HCT116 (cell line): ENCODE measurements around the gene THBS1. TPM values are rescaled to one million over a fixed set of nuclear protein-coding genes. Genes with fewer than 3 reads are reported as not detected.

Source experiments
- ATAC-seq: fragments of 200-7000 bp; cut with Tn5 transposase; 2 replicates; pipeline ENCODE4 v1.9.1; 2020; ENCODE audit warnings: mild to moderate bottlenecking, moderate library complexity
- BruUV-seq: library from RNA; stranded (reverse); fragments of 400-500 nt; replicated peaks from 2 replicates; lab custom pipeline; 2021; lab: Mats Ljungman, UMichigan
- CTCF ChIA-PET: fragments of 300-600 bp; sonication (Branson Sonifier 250); formaldehyde crosslinking; loops from one replicate; lab custom pipeline; 2021; ENCODE audit warnings: antibody characterized with exemption; lab: Charles Lee
- POLR2A ChIA-PET: fragments of 300-600, 350-600 bp; sonication (Branson Sonifier 250); formaldehyde crosslinking; loops from one replicate; lab custom pipeline; 2021; ENCODE audit warnings: antibody characterized with exemption; lab: Charles Lee
- RAD21 ChIA-PET, 2 experiments: fragments of 300-600 bp; sonication (Branson Sonifier 250); formaldehyde crosslinking; loops; one replicate each; lab custom pipeline; 2023; ENCODE audit warnings: low total read pairs in 2 of 2; ENCODE audit not compliant: uncharacterized antibody in 2 of 2, unreplicated experiment in 2 of 2, low non-redundant PET in 1 of 2; lab: Charles Lee
- DNase-seq: peaks from one replicate; pipeline ENCODE4 v3.0.0-alpha.2; 2010; ENCODE audit warnings: low read depth, low spot score
- H2AFZ ChIP-seq: fragments of 200-600 bp; shearing (Covaris generic), sonication (generic); 2 replicates; pipeline ENCODE4 v1.6.1; 2017; ENCODE audit warnings: low read depth, mixed run types, mixed read lengths, antibody characterized with exemption, low read length; ENCODE audit not compliant: poor library complexity, severe bottlenecking
- H3K27ac ChIP-seq: 2 replicates; pipeline ENCODE4 v1.5.1; 2012; ENCODE audit warnings: low read depth, low read length
- H3K27me3 ChIP-seq: fragments of 200-600 bp; sonication (generic); 2 replicates; pipeline ENCODE4 v1.6.1; 2016; ENCODE audit warnings: mixed run types, low read length, mixed read lengths; ENCODE audit not compliant: insufficient read depth
- H3K36me3 ChIP-seq, 2 experiments: fragments of 200-500 bp in 1 of 2; fragments of 200-600 bp in 1 of 2; sonication (Bioruptor generic) in 1 of 2; sonication (generic) in 1 of 2; 2 replicates each; pipeline versions ENCODE4 v1.5.1 to v1.6.1; 2014 to 2016; ENCODE audit warnings: low read length in 2 of 2, inconsistent platforms in 1 of 2, mixed read lengths in 1 of 2, mixed run types in 1 of 2; ENCODE audit not compliant: insufficient read depth in 2 of 2, control insufficient read depth in 1 of 2
- H3K4me1 ChIP-seq, 2 experiments: fragments of 200-600 bp in 1 of 2; sonication (generic) in 1 of 2; 2 replicates each; pipeline versions ENCODE4 v1.5.1 to v1.6.1; 2012 to 2017; ENCODE audit warnings: low read length in 2 of 2, inconsistent platforms in 1 of 2, mild to moderate bottlenecking in 1 of 2, mixed read lengths in 1 of 2, mixed run types in 1 of 2, moderate library complexity in 1 of 2; ENCODE audit not compliant: insufficient read depth in 2 of 2, control insufficient read depth in 1 of 2
- H3K4me2 ChIP-seq: fragments of 200-600 bp; sonication (generic); 2 replicates; pipeline ENCODE4 v1.6.1; 2017; ENCODE audit warnings: mixed run types, low read length, mixed read lengths
- H3K4me3 ChIP-seq, 2 experiments: fragments of 200-600 bp in 1 of 2; sonication (generic) in 1 of 2; replicated peaks in 1 of 2; 2 replicates each; pipeline ENCODE4 v1.5.1; 2011 to 2016; ENCODE audit warnings: low read length in 2 of 2, control low read depth in 1 of 2, low read depth in 1 of 2, mild to moderate bottlenecking in 1 of 2, mixed read lengths in 1 of 2, mixed run types in 1 of 2
- H3K79me2 ChIP-seq: fragments of 200-600 bp; sonication (generic); 2 replicates; pipeline ENCODE4 v1.6.1; 2017; ENCODE audit warnings: mild to moderate bottlenecking, mixed run types, low read length, moderate library complexity, mixed read lengths; ENCODE audit not compliant: insufficient read depth
- H3K9ac ChIP-seq: fragments of 200-600 bp; sonication (generic); 2 replicates; pipeline ENCODE4 v1.6.1; 2016; ENCODE audit warnings: low read length, mixed read lengths
- H3K9me2 ChIP-seq: fragments of 200-600 bp; sonication (generic), shearing (Covaris generic); 2 replicates; pipeline ENCODE4 v1.6.1; 2017; ENCODE audit warnings: mixed run types, mild to moderate bottlenecking, moderate library complexity; ENCODE audit not compliant: insufficient read depth
- H3K9me3 ChIP-seq, 2 experiments: fragments of 200-500 bp in 1 of 2; fragments of 200-600 bp in 1 of 2; sonication (Bioruptor generic) in 1 of 2; sonication (generic) in 1 of 2; 2 replicates each; pipeline ENCODE4 v1.6.1; 2014 to 2017; ENCODE audit warnings: low read length in 2 of 2, mixed read lengths in 2 of 2, inconsistent platforms in 1 of 2, low read depth in 1 of 2, mild to moderate bottlenecking in 1 of 2, mixed run types in 1 of 2, moderate library complexity in 1 of 2; ENCODE audit not compliant: control insufficient read depth in 1 of 2, insufficient read depth in 1 of 2
- H4K20me1 ChIP-seq: fragments of 200-600 bp; sonication (generic), shearing (Covaris generic); 2 replicates; pipeline ENCODE4 v1.6.1; 2017; ENCODE audit warnings: mixed run types, mild to moderate bottlenecking, moderate library complexity; ENCODE audit not compliant: insufficient read depth
- CBX3 ChIP-seq: IDR thresholded peaks from 2 replicates; pipeline ENCODE4 v1.6.1; 2012; ENCODE audit warnings: low read depth
- EGR1 ChIP-seq: IDR thresholded peaks from 2 replicates; pipeline ENCODE4 v1.6.1; 2012; ENCODE audit warnings: low read depth
- ELF1 ChIP-seq: IDR thresholded peaks from 2 replicates; pipeline ENCODE4 v1.6.1; 2012; ENCODE audit warnings: low read depth, borderline replicate concordance
- EZH2phosphoT487 ChIP-seq: fragments of 200-600 bp; IDR thresholded peaks from 2 replicates; pipeline ENCODE4 v1.6.1; 2018; ENCODE audit warnings: antibody characterized with exemption, borderline replicate concordance
- SP1 ChIP-seq: IDR thresholded peaks from 2 replicates; pipeline ENCODE4 v1.6.1; 2012; ENCODE audit warnings: low read depth
- intact Hi-C: fragments of 100-400 bp; cut with micrococcal nuclease; formaldehyde crosslinking; loops from 2 replicates; pipeline ENCODE4 v1.10.0; 2022
- total RNA-seq: library from RNA; stranded (reverse); gene quantifications from one replicate; pipeline ENCODE4 v1.2.1, GENCODE V29; 2021; ENCODE audit not compliant: unreplicated experiment
- TF ChIP-seq, protein P1 (sequence below): IDR thresholded peaks from 2 replicates; pipeline ENCODE4 v1.6.1; 2012; ENCODE audit warnings: low read depth
- TF ChIP-seq, protein P2 (sequence below): IDR thresholded peaks from 2 replicates; pipeline ENCODE4 v1.6.1; 2012
- TF ChIP-seq, protein P3 (sequence below): IDR thresholded peaks from 2 replicates; pipeline ENCODE4 v1.6.1; 2011; ENCODE audit warnings: mild to moderate bottlenecking, low read length, moderate library complexity; ENCODE audit not compliant: insufficient replicate concordance; ENCODE audit errors: extremely low read depth

THBS1 gene
- total RNA-seq, 1 experiment from 2014 or later, result 6.3 TPM

DNA sequence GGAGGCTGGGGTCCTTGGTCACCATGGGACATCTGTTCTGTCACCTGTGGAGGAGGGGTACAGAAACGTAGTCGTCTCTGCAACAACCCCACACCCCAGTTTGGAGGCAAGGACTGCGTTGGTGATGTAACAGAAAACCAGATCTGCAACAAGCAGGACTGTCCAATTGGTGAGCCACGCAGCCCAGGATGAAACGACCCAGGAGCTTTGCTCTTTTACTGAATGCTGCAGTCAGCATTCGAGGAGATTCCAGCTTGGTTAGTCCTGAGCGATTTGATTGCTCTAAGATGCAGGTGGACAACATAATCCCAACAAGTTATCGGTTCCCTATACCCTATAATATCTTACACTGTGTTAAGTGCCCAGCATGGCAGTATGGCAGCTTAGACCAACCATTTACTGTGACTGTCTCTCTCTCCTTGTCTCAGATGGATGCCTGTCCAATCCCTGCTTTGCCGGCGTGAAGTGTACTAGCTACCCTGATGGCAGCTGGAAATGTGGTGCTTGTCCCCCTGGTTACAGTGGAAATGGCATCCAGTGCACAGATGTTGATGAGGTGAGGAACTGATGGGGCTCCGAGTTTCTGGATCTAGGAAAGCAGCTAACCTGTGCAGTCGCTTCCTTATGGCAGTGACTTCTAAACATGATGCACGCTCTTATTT, 7.8 kb downstream of the THBS1 start:
- POLR2A ChIA-PET, result interaction anchor here (1.4 kb wide), 1 partner anchor 8 kb away, joined by 4 read pairs; the partner anchor contains the start of gene THBS1
- H2AFZ ChIP-seq, result no peak overlapping the region
- no peak for TF ChIP-seq EGR1
- no peak for TF ChIP-seq SP1
- TF ChIP-seq, protein P1, sequence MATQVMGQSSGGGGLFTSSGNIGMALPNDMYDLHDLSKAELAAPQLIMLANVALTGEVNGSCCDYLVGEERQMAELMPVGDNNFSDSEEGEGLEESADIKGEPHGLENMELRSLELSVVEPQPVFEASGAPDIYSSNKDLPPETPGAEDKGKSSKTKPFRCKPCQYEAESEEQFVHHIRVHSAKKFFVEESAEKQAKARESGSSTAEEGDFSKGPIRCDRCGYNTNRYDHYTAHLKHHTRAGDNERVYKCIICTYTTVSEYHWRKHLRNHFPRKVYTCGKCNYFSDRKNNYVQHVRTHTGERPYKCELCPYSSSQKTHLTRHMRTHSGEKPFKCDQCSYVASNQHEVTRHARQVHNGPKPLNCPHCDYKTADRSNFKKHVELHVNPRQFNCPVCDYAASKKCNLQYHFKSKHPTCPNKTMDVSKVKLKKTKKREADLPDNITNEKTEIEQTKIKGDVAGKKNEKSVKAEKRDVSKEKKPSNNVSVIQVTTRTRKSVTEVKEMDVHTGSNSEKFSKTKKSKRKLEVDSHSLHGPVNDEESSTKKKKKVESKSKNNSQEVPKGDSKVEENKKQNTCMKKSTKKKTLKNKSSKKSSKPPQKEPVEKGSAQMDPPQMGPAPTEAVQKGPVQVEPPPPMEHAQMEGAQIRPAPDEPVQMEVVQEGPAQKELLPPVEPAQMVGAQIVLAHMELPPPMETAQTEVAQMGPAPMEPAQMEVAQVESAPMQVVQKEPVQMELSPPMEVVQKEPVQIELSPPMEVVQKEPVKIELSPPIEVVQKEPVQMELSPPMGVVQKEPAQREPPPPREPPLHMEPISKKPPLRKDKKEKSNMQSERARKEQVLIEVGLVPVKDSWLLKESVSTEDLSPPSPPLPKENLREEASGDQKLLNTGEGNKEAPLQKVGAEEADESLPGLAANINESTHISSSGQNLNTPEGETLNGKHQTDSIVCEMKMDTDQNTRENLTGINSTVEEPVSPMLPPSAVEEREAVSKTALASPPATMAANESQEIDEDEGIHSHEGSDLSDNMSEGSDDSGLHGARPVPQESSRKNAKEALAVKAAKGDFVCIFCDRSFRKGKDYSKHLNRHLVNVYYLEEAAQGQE, result no peak
- TF ChIP-seq CBX3, result no peak
- no peak for TF ChIP-seq ELF1
- TF ChIP-seq, protein P2, sequence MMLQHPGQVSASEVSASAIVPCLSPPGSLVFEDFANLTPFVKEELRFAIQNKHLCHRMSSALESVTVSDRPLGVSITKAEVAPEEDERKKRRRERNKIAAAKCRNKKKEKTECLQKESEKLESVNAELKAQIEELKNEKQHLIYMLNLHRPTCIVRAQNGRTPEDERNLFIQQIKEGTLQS, result no peak
- TF ChIP-seq EZH2phosphoT487, result no peak
- TF ChIP-seq, protein P3, sequence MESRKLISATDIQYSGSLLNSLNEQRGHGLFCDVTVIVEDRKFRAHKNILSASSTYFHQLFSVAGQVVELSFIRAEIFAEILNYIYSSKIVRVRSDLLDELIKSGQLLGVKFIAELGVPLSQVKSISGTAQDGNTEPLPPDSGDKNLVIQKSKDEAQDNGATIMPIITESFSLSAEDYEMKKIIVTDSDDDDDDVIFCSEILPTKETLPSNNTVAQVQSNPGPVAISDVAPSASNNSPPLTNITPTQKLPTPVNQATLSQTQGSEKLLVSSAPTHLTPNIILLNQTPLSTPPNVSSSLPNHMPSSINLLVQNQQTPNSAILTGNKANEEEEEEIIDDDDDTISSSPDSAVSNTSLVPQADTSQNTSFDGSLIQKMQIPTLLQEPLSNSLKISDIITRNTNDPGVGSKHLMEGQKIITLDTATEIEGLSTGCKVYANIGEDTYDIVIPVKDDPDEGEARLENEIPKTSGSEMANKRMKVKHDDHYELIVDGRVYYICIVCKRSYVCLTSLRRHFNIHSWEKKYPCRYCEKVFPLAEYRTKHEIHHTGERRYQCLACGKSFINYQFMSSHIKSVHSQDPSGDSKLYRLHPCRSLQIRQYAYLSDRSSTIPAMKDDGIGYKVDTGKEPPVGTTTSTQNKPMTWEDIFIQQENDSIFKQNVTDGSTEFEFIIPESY, result no peak
- TF ChIP-seq, all 23 proteins: peak for 0
- intact Hi-C loops, result no loop called here
- CTCF ChIA-PET, result no interaction called here
- H4K20me1 ChIP-seq, result no peaks in the 10 kb centered on the region
- no peaks in the 10 kb centered on the region for H3K9me2 ChIP-seq
- no peaks in the 10 kb centered on the region for H3K4me1 ChIP-seq
- H3K27me3 ChIP-seq, result no peaks in the 10 kb centered on the region
- H3K79me2 ChIP-seq, result no peaks in the 10 kb centered on the region
- DNase-seq, result no peak
- H3K4me2 ChIP-seq, result no peak overlapping the region
- BruUV-seq, result no TSS peak
- peaks cover 9 to 44% of the 10 kb centered on the region in 2 experiments; a peak in 3 of 4 replicates for H3K36me3 ChIP-seq
- no peak overlapping the region for H3K9ac ChIP-seq
- H3K9me3 ChIP-seq, result no peaks in the 10 kb centered on the region
- RAD21 ChIA-PET, result no interaction called here
- H3K27ac ChIP-seq, result no peak overlapping the region
- no peak overlapping the region for H3K4me3 ChIP-seq
- no peak for ATAC-seq
